ENCODE data around the gene TMEM243.

Gene TMEM243

DNA sequence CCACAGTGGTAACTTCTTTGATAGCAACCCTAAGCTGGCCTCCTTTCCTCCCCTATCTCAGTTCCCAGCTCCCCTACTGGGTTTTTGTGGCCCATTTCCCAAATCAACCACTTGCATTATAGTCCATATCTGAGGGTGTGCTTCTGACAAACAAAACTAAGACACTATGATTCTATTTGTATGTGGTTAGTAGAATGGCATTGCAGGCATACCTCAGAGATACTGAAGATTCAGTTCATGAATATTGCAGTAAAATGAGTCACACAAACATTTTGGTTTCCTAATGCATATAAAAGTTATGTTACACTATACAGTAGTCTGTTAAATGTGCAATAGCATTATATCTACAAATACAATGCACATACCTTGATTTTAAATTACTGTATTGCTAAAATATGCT lies 15.4 kb upstream of the TMEM243 start:
- TF ChIP-seq, protein P1, sequence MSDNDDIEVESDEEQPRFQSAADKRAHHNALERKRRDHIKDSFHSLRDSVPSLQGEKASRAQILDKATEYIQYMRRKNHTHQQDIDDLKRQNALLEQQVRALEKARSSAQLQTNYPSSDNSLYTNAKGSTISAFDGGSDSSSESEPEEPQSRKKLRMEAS (IDR thresholded peaks at IDR 0.05; ENCODE audit: low read depth, low read length), result no peak
- TF ChIP-seq POLR2A (IDR thresholded peaks at IDR 0.05; ENCODE audit: extremely low read depth, insufficient read length), result no peak
- TF ChIP-seq, protein P2, sequence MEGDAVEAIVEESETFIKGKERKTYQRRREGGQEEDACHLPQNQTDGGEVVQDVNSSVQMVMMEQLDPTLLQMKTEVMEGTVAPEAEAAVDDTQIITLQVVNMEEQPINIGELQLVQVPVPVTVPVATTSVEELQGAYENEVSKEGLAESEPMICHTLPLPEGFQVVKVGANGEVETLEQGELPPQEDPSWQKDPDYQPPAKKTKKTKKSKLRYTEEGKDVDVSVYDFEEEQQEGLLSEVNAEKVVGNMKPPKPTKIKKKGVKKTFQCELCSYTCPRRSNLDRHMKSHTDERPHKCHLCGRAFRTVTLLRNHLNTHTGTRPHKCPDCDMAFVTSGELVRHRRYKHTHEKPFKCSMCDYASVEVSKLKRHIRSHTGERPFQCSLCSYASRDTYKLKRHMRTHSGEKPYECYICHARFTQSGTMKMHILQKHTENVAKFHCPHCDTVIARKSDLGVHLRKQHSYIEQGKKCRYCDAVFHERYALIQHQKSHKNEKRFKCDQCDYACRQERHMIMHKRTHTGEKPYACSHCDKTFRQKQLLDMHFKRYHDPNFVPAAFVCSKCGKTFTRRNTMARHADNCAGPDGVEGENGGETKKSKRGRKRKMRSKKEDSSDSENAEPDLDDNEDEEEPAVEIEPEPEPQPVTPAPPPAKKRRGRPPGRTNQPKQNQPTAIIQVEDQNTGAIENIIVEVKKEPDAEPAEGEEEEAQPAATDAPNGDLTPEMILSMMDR (IDR thresholded peaks at IDR 0.05; ENCODE audit: low read depth, low read length), result no peak
- TF ChIP-seq MYC (IDR thresholded peaks at IDR 0.05; ENCODE audit: low read depth, low read length), result no peak
- no peak for DNase-seq (ENCODE audit: low read depth)

DNA sequence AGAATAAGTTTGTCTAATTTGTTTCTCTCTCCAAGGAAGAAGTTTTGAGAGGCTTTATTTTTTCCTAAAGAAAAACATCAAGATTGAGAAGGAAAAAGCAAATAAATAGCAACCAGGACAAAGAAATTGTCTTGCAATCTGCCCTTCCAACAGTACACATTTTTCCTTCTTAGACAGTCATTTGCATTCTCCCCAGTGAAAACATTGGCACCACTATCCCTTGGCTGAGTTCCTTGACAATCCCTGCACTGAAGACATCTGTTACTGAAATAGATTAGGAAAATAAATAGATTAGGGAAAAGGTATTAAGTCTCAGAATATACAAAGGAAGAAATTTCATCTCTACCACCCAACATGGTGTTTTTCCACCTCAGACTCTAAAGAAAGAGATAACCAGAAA lies 12.2 kb upstream of the TMEM243 start:
- TF ChIP-seq POLR2A (IDR thresholded peaks at IDR 0.05; ENCODE audit: extremely low read depth, insufficient read length), result no peak
- TF ChIP-seq, protein P1 (IDR thresholded peaks at IDR 0.05; ENCODE audit: low read depth, low read length), result no peak
- TF ChIP-seq, protein P2 (IDR thresholded peaks at IDR 0.05; ENCODE audit: low read depth, low read length), result no peak
- TF ChIP-seq MYC (IDR thresholded peaks at IDR 0.05; ENCODE audit: low read depth, low read length), result no peak
- no peak overlapping the region for H3K4me3 ChIP-seq (ENCODE audit: low read depth, low read length)
- no peak for DNase-seq (ENCODE audit: low read depth)

More for the DNA sequence above, 15.4 kb upstream of the TMEM243 start:
- no peak overlapping the region for H3K4me3 ChIP-seq (ENCODE audit: low read depth, low read length)

DNA sequence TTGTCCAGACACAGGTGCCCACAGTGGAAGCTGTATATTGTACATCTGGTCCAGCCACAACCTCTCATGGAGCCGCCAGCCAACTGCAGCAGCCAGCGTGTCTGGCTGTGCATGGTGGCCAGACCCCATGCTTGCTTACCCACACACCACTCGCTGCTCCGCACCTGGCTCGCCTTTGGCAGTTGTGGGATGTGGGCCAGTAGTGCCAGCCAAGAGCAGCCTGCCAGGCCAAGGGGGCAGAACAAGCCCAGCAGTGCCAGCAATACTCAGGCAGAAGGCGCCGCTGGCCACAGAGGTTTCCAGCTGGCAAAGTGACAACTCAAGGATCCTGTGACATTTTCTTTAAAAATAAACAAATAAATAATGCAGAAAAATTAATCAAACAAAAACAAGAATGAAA lies 11.7 kb upstream of the TMEM243 start:
- TF ChIP-seq, protein P2 (IDR thresholded peaks at IDR 0.05; ENCODE audit: low read depth, low read length), result no peak
- TF ChIP-seq POLR2A (IDR thresholded peaks at IDR 0.05; ENCODE audit: extremely low read depth, insufficient read length) (no peak), MYC (IDR thresholded peaks at IDR 0.05; ENCODE audit: low read depth, low read length) (no peak)
- TF ChIP-seq, protein P1 (IDR thresholded peaks at IDR 0.05; ENCODE audit: low read depth, low read length), result no peak
- DNase-seq (ENCODE audit: low read depth), result no peak
- no peak overlapping the region for H3K4me3 ChIP-seq (ENCODE audit: low read depth, low read length)

DNA sequence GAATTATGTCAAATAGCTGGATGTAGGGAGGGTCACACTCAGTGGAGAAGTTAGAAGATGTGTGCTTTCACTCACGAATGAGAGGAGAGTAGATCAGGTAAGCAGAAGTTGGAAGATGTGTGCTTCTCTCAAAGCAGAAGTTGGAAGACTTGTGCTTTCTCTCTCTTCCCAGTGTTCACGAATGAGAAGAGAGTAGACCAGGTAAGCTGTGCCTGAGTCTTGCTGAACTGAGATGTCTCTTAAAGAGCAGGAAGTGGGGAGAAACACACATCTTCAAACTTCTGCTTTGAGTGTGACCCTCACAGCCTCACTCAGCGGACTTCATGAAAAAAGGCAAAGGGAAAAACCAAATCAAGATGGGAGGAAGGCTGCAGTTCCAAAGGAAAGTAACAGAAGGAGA lies 7.0 kb upstream of the TMEM243 start:
- TF ChIP-seq POLR2A (IDR thresholded peaks at IDR 0.05; ENCODE audit: extremely low read depth, insufficient read length) (no peak), MYC (IDR thresholded peaks at IDR 0.05; ENCODE audit: low read depth, low read length) (no peak)
- H3K4me3 ChIP-seq (ENCODE audit: low read depth, low read length), result no peak overlapping the region
- no peak for DNase-seq (ENCODE audit: low read depth)

DNA sequence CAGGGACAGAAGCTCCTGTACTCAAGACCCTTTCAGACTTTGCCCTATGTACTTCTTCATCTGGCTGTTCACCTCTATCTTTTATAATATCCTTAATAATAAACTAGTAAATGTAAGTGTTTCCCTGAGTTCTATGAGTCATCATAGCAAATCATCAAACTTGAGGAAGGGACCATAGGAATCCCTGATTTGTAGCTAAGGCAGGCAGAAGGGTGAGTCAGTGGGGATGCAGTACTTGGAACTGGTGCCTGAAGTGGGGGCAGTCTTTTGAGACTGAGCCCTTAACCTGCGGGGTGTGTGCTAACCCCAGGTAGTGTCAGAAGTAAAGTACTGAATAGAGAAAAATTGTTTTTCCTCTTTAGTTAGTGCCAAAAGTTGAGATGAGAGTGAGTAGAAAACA lies 6.2 kb upstream of the TMEM243 start:
- no peak overlapping the region for H3K4me3 ChIP-seq (ENCODE audit: low read depth, low read length)
- no peak for TF ChIP-seq POLR2A (IDR thresholded peaks at IDR 0.05; ENCODE audit: extremely low read depth, insufficient read length)
- TF ChIP-seq, protein P2 (IDR thresholded peaks at IDR 0.05; ENCODE audit: low read depth, low read length), result no peak
- no peak for TF ChIP-seq MYC (IDR thresholded peaks at IDR 0.05; ENCODE audit: low read depth, low read length)
- TF ChIP-seq, protein P1 (IDR thresholded peaks at IDR 0.05; ENCODE audit: low read depth, low read length), result no peak
- DNase-seq (ENCODE audit: low read depth), result no peak

DNA sequence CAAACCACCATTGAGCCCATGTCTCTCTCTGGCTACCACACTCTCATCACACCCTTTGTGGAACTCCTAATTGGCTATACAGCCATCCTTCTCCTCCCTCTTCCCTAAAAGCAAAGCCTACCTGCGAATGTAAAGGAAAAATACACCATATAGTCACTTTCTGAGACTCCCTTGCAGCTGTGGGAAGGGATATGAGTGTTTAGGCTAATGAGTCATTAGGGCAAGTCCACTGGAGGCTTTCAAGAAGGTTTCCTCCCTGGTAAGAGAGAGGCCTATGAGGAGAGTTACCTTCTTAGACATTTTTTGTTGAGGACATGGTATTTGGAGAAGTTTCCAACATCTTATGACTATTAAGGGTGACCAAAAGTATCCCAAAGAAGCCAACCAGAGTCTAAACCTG lies 4.1 kb upstream of the TMEM243 start:
- TF ChIP-seq MYC (IDR thresholded peaks at IDR 0.05; ENCODE audit: low read depth, low read length) (no peak), POLR2A (IDR thresholded peaks at IDR 0.05; ENCODE audit: extremely low read depth, insufficient read length) (no peak)
- TF ChIP-seq, protein P2 (IDR thresholded peaks at IDR 0.05; ENCODE audit: low read depth, low read length), result no peak
- TF ChIP-seq, protein P1 (IDR thresholded peaks at IDR 0.05; ENCODE audit: low read depth, low read length), result no peak
- DNase-seq (ENCODE audit: low read depth), result no peak
- H3K4me3 ChIP-seq (ENCODE audit: low read depth, low read length), result no peak overlapping the region
